WTC11 (cell line): ENCODE measurements around the gene IL2RG. TPM values are rescaled to one million over a fixed set of nuclear protein-coding genes. Genes with fewer than 3 reads are reported as not detected.

Experiments used
- ATAC-seq: fragments of 200-7000 bp; cut with Tn5 transposase; 2 replicates; pipeline ENCODE4 v1.10.0; 2021; ENCODE audit warnings: mild to moderate bottlenecking, moderate library complexity
- CTCF ChIA-PET: fragments of 300-600 bp; sonication (Branson Sonifier 250); formaldehyde crosslinking; loops from one replicate; lab custom pipeline; 2021; ENCODE audit warnings: antibody characterized with exemption; lab: Charles Lee
- POLR2A ChIA-PET: fragments of 350-600 bp; sonication (Branson Sonifier 250); formaldehyde crosslinking; loops from one replicate; lab custom pipeline; 2021; ENCODE audit warnings: antibody characterized with exemption; lab: Charles Lee
- DNase-seq: peaks from one replicate; pipeline ENCODE4 v3.0.0; 2021; ENCODE audit warnings: low spot score
- H3K27ac Mint-ChIP-seq: 2 replicates; pipeline ENCODE4 v1.8.0; 2021; ENCODE audit warnings: mixed read lengths
- H3K27me3 Mint-ChIP-seq: 2 replicates; pipeline ENCODE4 v1.8.0; 2021; ENCODE audit warnings: low read depth, mild to moderate bottlenecking, moderate library complexity, mixed read lengths
- H3K36me3 Mint-ChIP-seq: 2 replicates; pipeline ENCODE4 v1.8.0; 2021; ENCODE audit warnings: mixed read lengths
- H3K4me1 Mint-ChIP-seq: 2 replicates; pipeline ENCODE4 v1.8.0; 2022; ENCODE audit warnings: mixed read lengths
- H3K4me3 Mint-ChIP-seq: 2 replicates; pipeline ENCODE4 v1.8.0; 2021; ENCODE audit warnings: mild to moderate bottlenecking, moderate library complexity, mixed read lengths
- H3K9me3 Mint-ChIP-seq: 2 replicates; pipeline ENCODE4 v1.8.0; 2021; ENCODE audit warnings: mixed read lengths
- ATF1 ChIP-seq: sonication (generic); formaldehyde crosslinking; IDR thresholded peaks from 2 replicates; pipeline ENCODE4 v1.8.1; 2023; ENCODE audit warnings: mild to moderate bottlenecking, moderate library complexity, missing genetic modification reagents
- CBFB ChIP-seq: sonication (generic); formaldehyde crosslinking; IDR thresholded peaks from 2 replicates; pipeline ENCODE4 v1.8.1; 2022; ENCODE audit warnings: mild to moderate bottlenecking, low read depth, missing genetic modification reagents
- EMX1 ChIP-seq: fragments of 250-450 bp; sonication (Bioruptor Pico); IDR thresholded peaks from 2 replicates; pipeline ENCODE4 v1.8.0; 2021; ENCODE audit warnings: mild to moderate bottlenecking
- FOXP1 ChIP-seq: sonication (generic); formaldehyde crosslinking; IDR thresholded peaks from 2 replicates; pipeline ENCODE4 v1.8.0; 2022; ENCODE audit warnings: missing genetic modification reagents, mild to moderate bottlenecking, moderate library complexity, borderline replicate concordance
- MXD4 ChIP-seq: fragments of 250-450 bp; sonication (Bioruptor Pico); IDR thresholded peaks from 2 replicates; pipeline ENCODE4 v1.8.0; 2021; ENCODE audit warnings: mild to moderate bottlenecking, moderate library complexity, borderline replicate concordance
- NFE2L1 ChIP-seq: sonication (generic); formaldehyde crosslinking; IDR thresholded peaks from 2 replicates; pipeline ENCODE4 v1.8.1; 2023; ENCODE audit warnings: missing genetic modification reagents
- NFYB ChIP-seq: sonication (generic); formaldehyde crosslinking; conservative IDR thresholded peaks from 2 replicates; pipeline ENCODE4 v1.8.0; 2022; ENCODE audit warnings: low read depth, missing genetic modification reagents
- RELA ChIP-seq: sonication (generic); formaldehyde crosslinking; IDR thresholded peaks from 2 replicates; pipeline ENCODE4 v1.8.1; 2022; ENCODE audit warnings: missing genetic modification reagents, mild to moderate bottlenecking, borderline replicate concordance
- TP53 ChIP-seq: sonication (generic); formaldehyde crosslinking; IDR thresholded peaks from 2 replicates; pipeline ENCODE4 v1.8.1; 2023; ENCODE audit warnings: mild to moderate bottlenecking, missing genetic modification reagents
- ZNF232 ChIP-seq: sonication (generic); formaldehyde crosslinking; IDR thresholded peaks from 2 replicates; pipeline ENCODE4 v1.8.0; 2022; ENCODE audit warnings: mild to moderate bottlenecking, missing genetic modification reagents
- ZNF317 ChIP-seq: sonication (generic); formaldehyde crosslinking; IDR thresholded peaks from 2 replicates; pipeline ENCODE4 v1.8.1; 2023; ENCODE audit warnings: low read depth, mild to moderate bottlenecking, moderate library complexity, missing genetic modification reagents, borderline replicate concordance
- total RNA-seq: library from RNA; stranded (reverse); gene quantifications from 3 replicates; pipeline ENCODE4 v1.2.3, GENCODE V29; 2021
- TF ChIP-seq, protein P1 (sequence below): fragments of 250-450 bp; sonication (Bioruptor Pico); conservative IDR thresholded peaks from 2 replicates; pipeline ENCODE4 v1.9.0; 2021; ENCODE audit warnings: mild to moderate bottlenecking
- TF ChIP-seq, protein P2 (sequence below): fragments of 250-450 bp; sonication (Bioruptor Pico); IDR thresholded peaks from 2 replicates; pipeline ENCODE4 v1.9.0; 2021; ENCODE audit warnings: moderate library complexity, mild to moderate bottlenecking, inconsistent platforms, borderline replicate concordance
- TF ChIP-seq, protein P3 (sequence below): sonication (generic); formaldehyde crosslinking; IDR thresholded peaks from 2 replicates; pipeline ENCODE4 v1.8.0; 2023; ENCODE audit warnings: missing genetic modification reagents, mild to moderate bottlenecking, borderline replicate concordance
- TF ChIP-seq, protein P4 (sequence below): sonication (generic); formaldehyde crosslinking; IDR thresholded peaks from 2 replicates; pipeline ENCODE4 v1.8.0; 2022; ENCODE audit warnings: mild to moderate bottlenecking, missing genetic modification reagents
- TF ChIP-seq, protein P5 (sequence below): sonication (generic); formaldehyde crosslinking; IDR thresholded peaks from 2 replicates; pipeline ENCODE4 v1.8.1; 2023; ENCODE audit warnings: mild to moderate bottlenecking, missing genetic modification reagents, borderline replicate concordance

The IL2RG gene
- total RNA-seq, 1 experiment from 2014 or later = 1.2 TPM

DNA sequence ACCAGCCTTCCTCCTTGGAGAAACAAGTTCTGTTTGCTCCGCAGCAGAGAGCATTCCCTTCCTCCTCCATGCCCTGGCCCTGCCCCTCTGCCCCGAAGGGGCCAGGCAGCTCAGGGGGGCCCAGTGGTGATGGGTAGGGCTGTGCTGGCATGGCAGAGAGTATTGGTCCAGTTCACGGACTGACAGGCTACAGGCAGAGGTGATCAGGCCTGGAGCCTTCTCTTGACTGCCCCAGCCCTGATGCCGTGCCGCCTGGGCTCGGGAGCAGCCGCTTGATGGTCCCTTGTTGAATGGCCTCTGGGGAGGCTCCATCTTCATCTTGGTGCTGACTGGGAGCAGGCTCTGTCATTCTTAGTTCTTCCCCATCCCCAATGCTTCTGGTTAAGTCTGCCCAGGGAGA lies 42.8 kb upstream of the IL2RG start:
- no peaks in the 10 kb centered on the region for H3K4me1 Mint-ChIP-seq
- H3K36me3 Mint-ChIP-seq = no peaks in the 10 kb centered on the region
- DNase-seq (no peak), ATAC-seq (no peak)
- ChIA-PET POLR2A (no interaction called here), CTCF (no interaction called here)
- TF ChIP-seq, protein P1, sequence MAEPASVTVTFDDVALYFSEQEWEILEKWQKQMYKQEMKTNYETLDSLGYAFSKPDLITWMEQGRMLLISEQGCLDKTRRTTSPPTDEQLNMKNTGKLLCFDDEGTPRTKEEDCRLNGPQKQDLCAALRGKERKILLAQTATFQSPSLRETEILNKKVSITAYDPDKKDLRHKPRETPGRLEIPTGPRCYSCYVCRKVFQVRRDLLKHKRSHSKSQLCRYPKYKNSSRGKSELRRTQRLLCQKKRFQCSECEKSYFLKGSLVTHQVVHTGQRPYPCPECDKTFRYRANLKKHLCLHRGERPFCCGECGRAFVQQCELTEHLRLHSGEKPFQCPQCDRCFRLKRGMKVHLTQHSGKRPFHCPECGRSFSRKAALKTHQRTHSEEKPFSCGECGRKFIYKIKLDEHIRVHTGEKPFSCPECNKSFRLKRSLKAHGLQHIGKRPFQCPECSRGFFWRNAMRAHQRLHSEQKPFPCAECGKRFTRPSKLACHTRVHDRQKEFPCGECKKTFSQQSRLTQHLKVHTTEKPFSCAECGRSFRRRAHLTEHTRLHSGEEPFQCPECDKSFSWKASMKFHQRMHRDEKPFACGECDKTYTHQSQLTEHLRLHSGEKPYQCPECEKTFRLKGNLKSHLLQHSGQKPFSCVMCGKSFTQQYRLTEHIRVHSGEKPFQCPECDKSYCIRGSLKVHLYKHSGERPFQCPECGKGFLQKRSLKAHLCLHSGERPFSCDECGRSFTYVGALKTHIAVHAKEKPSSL (CRISPR knock-in tag) = no peak
- TF ChIP-seq, protein P2, sequence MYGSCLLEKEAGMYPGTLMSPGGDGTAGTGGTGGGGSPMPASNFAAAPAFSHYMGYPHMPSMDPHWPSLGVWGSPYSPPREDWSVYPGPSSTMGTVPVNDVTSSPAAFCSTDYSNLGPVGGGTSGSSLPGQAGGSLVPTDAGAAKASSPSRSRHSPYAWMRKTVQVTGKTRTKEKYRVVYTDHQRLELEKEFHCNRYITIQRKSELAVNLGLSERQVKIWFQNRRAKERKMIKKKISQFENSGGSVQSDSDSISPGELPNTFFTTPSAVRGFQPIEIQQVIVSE (CRISPR knock-in tag) = no peak
- TF ChIP-seq NFE2L1 (CRISPR knock-in tag) (no peak), RELA (CRISPR knock-in tag) (no peak), FOXP1 (CRISPR knock-in tag) (no peak), TP53 (CRISPR knock-in tag) (no peak), ZNF317 (CRISPR knock-in tag) (no peak), MXD4 (CRISPR knock-in tag) (no peak), ATF1 (CRISPR knock-in tag) (no peak), NFYB (CRISPR knock-in tag) (no peak), EMX1 (no peak), CBFB (CRISPR knock-in tag) (no peak), ZNF232 (CRISPR knock-in tag) (no peak)
- TF ChIP-seq, protein P3, sequence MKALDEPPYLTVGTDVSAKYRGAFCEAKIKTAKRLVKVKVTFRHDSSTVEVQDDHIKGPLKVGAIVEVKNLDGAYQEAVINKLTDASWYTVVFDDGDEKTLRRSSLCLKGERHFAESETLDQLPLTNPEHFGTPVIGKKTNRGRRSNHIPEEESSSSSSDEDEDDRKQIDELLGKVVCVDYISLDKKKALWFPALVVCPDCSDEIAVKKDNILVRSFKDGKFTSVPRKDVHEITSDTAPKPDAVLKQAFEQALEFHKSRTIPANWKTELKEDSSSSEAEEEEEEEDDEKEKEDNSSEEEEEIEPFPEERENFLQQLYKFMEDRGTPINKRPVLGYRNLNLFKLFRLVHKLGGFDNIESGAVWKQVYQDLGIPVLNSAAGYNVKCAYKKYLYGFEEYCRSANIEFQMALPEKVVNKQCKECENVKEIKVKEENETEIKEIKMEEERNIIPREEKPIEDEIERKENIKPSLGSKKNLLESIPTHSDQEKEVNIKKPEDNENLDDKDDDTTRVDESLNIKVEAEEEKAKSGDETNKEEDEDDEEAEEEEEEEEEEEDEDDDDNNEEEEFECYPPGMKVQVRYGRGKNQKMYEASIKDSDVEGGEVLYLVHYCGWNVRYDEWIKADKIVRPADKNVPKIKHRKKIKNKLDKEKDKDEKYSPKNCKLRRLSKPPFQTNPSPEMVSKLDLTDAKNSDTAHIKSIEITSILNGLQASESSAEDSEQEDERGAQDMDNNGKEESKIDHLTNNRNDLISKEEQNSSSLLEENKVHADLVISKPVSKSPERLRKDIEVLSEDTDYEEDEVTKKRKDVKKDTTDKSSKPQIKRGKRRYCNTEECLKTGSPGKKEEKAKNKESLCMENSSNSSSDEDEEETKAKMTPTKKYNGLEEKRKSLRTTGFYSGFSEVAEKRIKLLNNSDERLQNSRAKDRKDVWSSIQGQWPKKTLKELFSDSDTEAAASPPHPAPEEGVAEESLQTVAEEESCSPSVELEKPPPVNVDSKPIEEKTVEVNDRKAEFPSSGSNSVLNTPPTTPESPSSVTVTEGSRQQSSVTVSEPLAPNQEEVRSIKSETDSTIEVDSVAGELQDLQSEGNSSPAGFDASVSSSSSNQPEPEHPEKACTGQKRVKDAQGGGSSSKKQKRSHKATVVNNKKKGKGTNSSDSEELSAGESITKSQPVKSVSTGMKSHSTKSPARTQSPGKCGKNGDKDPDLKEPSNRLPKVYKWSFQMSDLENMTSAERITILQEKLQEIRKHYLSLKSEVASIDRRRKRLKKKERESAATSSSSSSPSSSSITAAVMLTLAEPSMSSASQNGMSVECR (CRISPR knock-in tag) = no peak
- TF ChIP-seq, protein P4, sequence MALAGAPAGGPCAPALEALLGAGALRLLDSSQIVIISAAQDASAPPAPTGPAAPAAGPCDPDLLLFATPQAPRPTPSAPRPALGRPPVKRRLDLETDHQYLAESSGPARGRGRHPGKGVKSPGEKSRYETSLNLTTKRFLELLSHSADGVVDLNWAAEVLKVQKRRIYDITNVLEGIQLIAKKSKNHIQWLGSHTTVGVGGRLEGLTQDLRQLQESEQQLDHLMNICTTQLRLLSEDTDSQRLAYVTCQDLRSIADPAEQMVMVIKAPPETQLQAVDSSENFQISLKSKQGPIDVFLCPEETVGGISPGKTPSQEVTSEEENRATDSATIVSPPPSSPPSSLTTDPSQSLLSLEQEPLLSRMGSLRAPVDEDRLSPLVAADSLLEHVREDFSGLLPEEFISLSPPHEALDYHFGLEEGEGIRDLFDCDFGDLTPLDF = no peak
- TF ChIP-seq, protein P5, sequence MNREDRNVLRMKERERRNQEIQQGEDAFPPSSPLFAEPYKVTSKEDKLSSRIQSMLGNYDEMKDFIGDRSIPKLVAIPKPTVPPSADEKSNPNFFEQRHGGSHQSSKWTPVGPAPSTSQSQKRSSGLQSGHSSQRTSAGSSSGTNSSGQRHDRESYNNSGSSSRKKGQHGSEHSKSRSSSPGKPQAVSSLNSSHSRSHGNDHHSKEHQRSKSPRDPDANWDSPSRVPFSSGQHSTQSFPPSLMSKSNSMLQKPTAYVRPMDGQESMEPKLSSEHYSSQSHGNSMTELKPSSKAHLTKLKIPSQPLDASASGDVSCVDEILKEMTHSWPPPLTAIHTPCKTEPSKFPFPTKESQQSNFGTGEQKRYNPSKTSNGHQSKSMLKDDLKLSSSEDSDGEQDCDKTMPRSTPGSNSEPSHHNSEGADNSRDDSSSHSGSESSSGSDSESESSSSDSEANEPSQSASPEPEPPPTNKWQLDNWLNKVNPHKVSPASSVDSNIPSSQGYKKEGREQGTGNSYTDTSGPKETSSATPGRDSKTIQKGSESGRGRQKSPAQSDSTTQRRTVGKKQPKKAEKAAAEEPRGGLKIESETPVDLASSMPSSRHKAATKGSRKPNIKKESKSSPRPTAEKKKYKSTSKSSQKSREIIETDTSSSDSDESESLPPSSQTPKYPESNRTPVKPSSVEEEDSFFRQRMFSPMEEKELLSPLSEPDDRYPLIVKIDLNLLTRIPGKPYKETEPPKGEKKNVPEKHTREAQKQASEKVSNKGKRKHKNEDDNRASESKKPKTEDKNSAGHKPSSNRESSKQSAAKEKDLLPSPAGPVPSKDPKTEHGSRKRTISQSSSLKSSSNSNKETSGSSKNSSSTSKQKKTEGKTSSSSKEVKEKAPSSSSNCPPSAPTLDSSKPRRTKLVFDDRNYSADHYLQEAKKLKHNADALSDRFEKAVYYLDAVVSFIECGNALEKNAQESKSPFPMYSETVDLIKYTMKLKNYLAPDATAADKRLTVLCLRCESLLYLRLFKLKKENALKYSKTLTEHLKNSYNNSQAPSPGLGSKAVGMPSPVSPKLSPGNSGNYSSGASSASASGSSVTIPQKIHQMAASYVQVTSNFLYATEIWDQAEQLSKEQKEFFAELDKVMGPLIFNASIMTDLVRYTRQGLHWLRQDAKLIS (CRISPR knock-in tag) = no peak
- H3K9me3 Mint-ChIP-seq = no peaks in the 10 kb centered on the region
- no peak overlapping the region for H3K27ac Mint-ChIP-seq
- no peak overlapping the region for H3K4me3 Mint-ChIP-seq
- H3K27me3 Mint-ChIP-seq = no peaks in the 10 kb centered on the region
